SK-N-MC (cell line): ENCODE results near the gene CFAP58.

ENCODE experiments used
- FOXP2 ChIP-seq: optimal IDR thresholded peaks from 2 replicates; pipeline ENCODE3; 2011; ENCODE audit warnings: mild to moderate bottlenecking, moderate library complexity; ENCODE audit not compliant: insufficient read depth; ENCODE audit errors: extremely low read length, control extremely low read depth
- POLR2AphosphoS5 ChIP-seq: IDR thresholded peaks from 2 replicates; pipeline ENCODE4 v1.6.1; 2012; ENCODE audit warnings: mild to moderate bottlenecking, low read depth, low read length, borderline replicate concordance

GRCh38 chr10:104416851-104417250, 63.2 kb downstream of the CFAP58 start:
- no peak for TF ChIP-seq POLR2AphosphoS5
- no peak for TF ChIP-seq FOXP2
